ENCODE results near the gene KCNG2. TPM values are rescaled to one million over a fixed set of nuclear protein-coding genes. Genes with fewer than 3 reads are reported as not detected.

KCNG2 gene
- total and polyA plus RNA-seq, 10 of the 15 experiments (the other 5 are each of a cell fraction or from before 2014, with no cell fraction given), result 0.20 to 0.23 TPM; not detected in 8

GRCh38 chr18:79749251-79750191 lies 48.2 kb upstream of the KCNG2 start:
- BruUV-seq (replicated peaks), result no TSS peak

More at GRCh38 chr18:79749251-79750191, 48.2 kb upstream of the KCNG2 start:
- Histone ChIP-seq H3K9me3 (replicated peaks; ENCODE audit: control insufficient read depth, insufficient read depth, low read length) (no peaks in the 10 kb centered on the region), H2AFZ (ENCODE audit: control insufficient read depth, low read depth, low read length) (no peak overlapping the region), H3K36me3 (ENCODE audit: control insufficient read depth in 2 of 2, insufficient read depth in 2 of 2, low read length in 1 of 2) (peaks cover 10 to 13% of the 10 kb centered on the region in 2 experiments), H3K27ac (ENCODE audit: control insufficient read depth, insufficient read depth) (no peak overlapping the region), H3K4me3 (no peak overlapping the region), H4K20me1 (ENCODE audit: control insufficient read depth, insufficient read depth) (no peaks in the 10 kb centered on the region), H3K4me2 (ENCODE audit: control insufficient read depth, insufficient read depth) (no peak overlapping the region), H3K9ac (ENCODE audit: control insufficient read depth, insufficient read depth, low read length) (no peak overlapping the region), H3K79me2 (ENCODE audit: control insufficient read depth, insufficient read depth, low read length) (no peaks in the 10 kb centered on the region), H3K27me3 (replicated peaks in 1 of 2; ENCODE audit: control insufficient read depth in 2 of 2, insufficient read depth in 2 of 2, low read length in 1 of 2) (no peaks in the 10 kb centered on the region), H3K4me1 (ENCODE audit: control insufficient read depth, insufficient read depth, low read length) (no peaks in the 10 kb centered on the region)
- FAIRE-seq (no peak), ATAC-seq (no peak), DNase-seq (ENCODE audit: low read depth, low spot score) (no peak)
- TF ChIP-seq ZBTB11 (CRISPR knock-in tag; IDR thresholded peaks at IDR 0.05), result no peak
- TF ChIP-seq ZNF207 (IDR thresholded peaks at IDR 0.05; ENCODE audit: borderline replicate concordance), result no peak
- TF ChIP-seq BCL3 (IDR thresholded peaks at IDR 0.05; ENCODE audit: borderline replicate concordance, insufficient read depth, low read depth, low read length, poor library complexity, severe bottlenecking), result no peak
- no peak for TF ChIP-seq STAT1 (conservative IDR thresholded peaks at IDR 0.05)
- in situ Hi-C loops (cut with MboI), result no loop called here
- RAD21 ChIA-PET (ENCODE audit: unreplicated experiment), result no interaction called here
- SMC1A ChIA-PET (ENCODE audit: uncharacterized antibody, unreplicated experiment), result no interaction called here
- CTCF ChIA-PET, result no interaction called here
- POLR2A ChIA-PET, result no interaction called here
- 96% methylated on average over 38 of the region's 49 CpGs for WGBS (ENCODE audit: insufficient coverage, insufficient replicate concordance, low lambda C conversion rate, missing lambda C conversion rate)
- intact Hi-C loops (cut with micrococcal nuclease; ENCODE audit: unreplicated experiment), result no loop called here

Measured in GM12878 (cell line).